ENCODE measurements around the gene FAM13B. TPM values are rescaled to one million over a fixed set of nuclear protein-coding genes. Genes with fewer than 3 reads are reported as not detected.

The FAM13B gene
- total RNA-seq, 1 experiment from 2014 or later: 13.6 TPM

DNA sequence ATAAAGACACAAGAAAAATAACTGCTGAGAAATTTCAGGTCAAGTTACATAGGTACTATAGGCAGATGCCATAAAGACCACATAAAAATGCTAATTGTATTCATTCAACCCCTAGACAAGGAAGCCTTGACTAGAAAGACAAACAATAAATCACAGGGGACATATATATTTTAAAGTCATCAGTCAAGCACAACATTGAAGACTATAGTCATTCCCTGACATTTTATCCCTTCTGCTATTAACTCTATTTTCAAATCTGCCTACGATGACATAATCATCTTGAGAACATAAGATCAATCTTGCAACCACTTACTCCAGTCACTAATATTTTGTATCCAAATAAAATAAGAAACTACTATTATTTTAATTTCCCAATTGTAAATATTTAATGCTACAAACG, 38.3 kb downstream of the FAM13B start:
- Histone ChIP-seq H3K9me2 (ENCODE audit: insufficient read depth) (no peaks in the 10 kb centered on the region), H3K79me2 (ENCODE audit: insufficient read depth, low read length) (peaks cover 65% of the 10 kb centered on the region), H3K27me3 (ENCODE audit: insufficient read depth, low read length) (no peaks in the 10 kb centered on the region), H3K36me3 (ENCODE audit: control insufficient read depth in 1 of 2, insufficient read depth in 2 of 2, low read length in 2 of 2) (no peaks in the 10 kb centered on the region; a peak in 1 of 4 replicates), H3K4me1 (ENCODE audit: control insufficient read depth in 1 of 2, insufficient read depth in 2 of 2, low read length in 2 of 2) (peaks cover 24 to 38% of the 10 kb centered on the region in 2 experiments), H3K9me3 (ENCODE audit: control insufficient read depth in 1 of 2, insufficient read depth in 1 of 2, low read depth in 1 of 2, low read length in 2 of 2) (no peaks in the 10 kb centered on the region), H3K9ac (ENCODE audit: low read length) (no peak overlapping the region), H2AFZ (ENCODE audit: low read depth, low read length, poor library complexity, severe bottlenecking) (no peak overlapping the region), H3K4me2 (ENCODE audit: low read length) (no peak overlapping the region), H4K20me1 (ENCODE audit: insufficient read depth) (peaks cover 6% of the 10 kb centered on the region; the same call in 1 of the 2 replicates), H3K27ac (ENCODE audit: low read depth, low read length) (no peak overlapping the region), H3K4me3 (replicated peaks in 1 of 2; ENCODE audit: low read depth in 1 of 2, low read length in 2 of 2) (no peak overlapping the region)
- TF ChIP-seq EZH2 (IDR thresholded peaks at IDR 0.05) (no peak), POLR2A (IDR thresholded peaks at IDR 0.05; ENCODE audit: borderline replicate concordance, extremely low read depth, insufficient read depth, insufficient read length) (no peak), SP1 (IDR thresholded peaks at IDR 0.05; ENCODE audit: low read depth) (no peak), ELF1 (IDR thresholded peaks at IDR 0.05; ENCODE audit: borderline replicate concordance, low read depth) (no peak)
- no peak for ATAC-seq
- DNase-seq (ENCODE audit: low read depth, low spot score): no peak
- BruUV-seq (replicated peaks): no TSS peak
- CTCF ChIA-PET: interaction anchor here (1.2 kb wide), 1 partner anchor 243 kb away, joined by 3 read pairs; no protein-coding TSS in a partner anchor
- intact Hi-C loops (cut with micrococcal nuclease): no loop called here
- RAD21 ChIA-PET (ENCODE audit: low non-redundant PET in 1 of 2, low total read pairs in 2 of 2, uncharacterized antibody in 2 of 2, unreplicated experiment in 2 of 2): no interaction called here
- POLR2A ChIA-PET: no interaction called here

DNA sequence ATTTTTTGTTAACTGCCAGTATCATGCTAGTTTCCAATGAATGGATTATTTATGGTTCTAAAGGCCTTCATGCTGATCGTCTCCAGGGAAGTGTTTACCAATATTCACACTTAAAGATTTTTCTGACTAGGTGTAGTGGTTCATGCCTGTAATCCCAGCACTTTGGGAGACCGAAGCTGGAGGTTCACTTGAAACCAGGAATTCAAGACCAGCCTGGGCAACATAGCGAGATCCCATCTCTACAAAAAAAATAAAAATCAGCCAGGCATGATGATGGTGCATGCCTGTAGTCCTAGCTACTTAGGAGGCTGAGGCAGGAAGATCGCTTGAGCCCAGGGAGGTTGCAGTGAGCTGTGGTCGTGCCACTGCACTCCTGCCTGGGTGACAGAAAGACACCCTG, 43.5 kb downstream of the FAM13B start:
- H3K9me3 ChIP-seq (ENCODE audit: control insufficient read depth in 1 of 2, insufficient read depth in 1 of 2, low read depth in 1 of 2, low read length in 2 of 2): no peaks in the 10 kb centered on the region
- no TSS peak for BruUV-seq (replicated peaks)
- H3K9me2 ChIP-seq (ENCODE audit: insufficient read depth): no peaks in the 10 kb centered on the region
- no peak overlapping the region for H3K4me2 ChIP-seq (ENCODE audit: low read length)
- no peak overlapping the region for H3K27ac ChIP-seq (ENCODE audit: low read depth, low read length)
- no peaks in the 10 kb centered on the region for H3K36me3 ChIP-seq (ENCODE audit: control insufficient read depth in 1 of 2, insufficient read depth in 2 of 2, low read length in 2 of 2)
- no peak overlapping the region for H3K4me3 ChIP-seq (replicated peaks in 1 of 2; ENCODE audit: low read depth in 1 of 2, low read length in 2 of 2)
- ChIA-PET POLR2A (no interaction called here), RAD21 (ENCODE audit: low non-redundant PET in 1 of 2, low total read pairs in 2 of 2, uncharacterized antibody in 2 of 2, unreplicated experiment in 2 of 2) (no interaction called here), CTCF (interaction anchor here (0.6 kb wide), 1 partner anchor 39 kb away, joined by 3 read pairs; no protein-coding TSS in a partner anchor)
- intact Hi-C loops (cut with micrococcal nuclease): no loop called here
- no peak for TF ChIP-seq EGR1 (IDR thresholded peaks at IDR 0.05; ENCODE audit: low read depth)
- no peaks in the 10 kb centered on the region for H3K4me1 ChIP-seq (ENCODE audit: control insufficient read depth in 1 of 2, insufficient read depth in 2 of 2, low read length in 2 of 2)
- no peak overlapping the region for H3K9ac ChIP-seq (ENCODE audit: low read length)
- H3K27me3 ChIP-seq (ENCODE audit: insufficient read depth, low read length): no peaks in the 10 kb centered on the region
- no peak for DNase-seq (ENCODE audit: low read depth, low spot score)
- peaks cover 5% of the 10 kb centered on the region; the same call in 1 of the 2 replicates for H4K20me1 ChIP-seq (ENCODE audit: insufficient read depth)
- no peak for ATAC-seq
- peaks cover 34% of the 10 kb centered on the region for H3K79me2 ChIP-seq (ENCODE audit: insufficient read depth, low read length)
- H2AFZ ChIP-seq (ENCODE audit: low read depth, low read length, poor library complexity, severe bottlenecking): no peak overlapping the region
